ENCODE data around the gene GNG12.

Gene GNG12

DNA sequence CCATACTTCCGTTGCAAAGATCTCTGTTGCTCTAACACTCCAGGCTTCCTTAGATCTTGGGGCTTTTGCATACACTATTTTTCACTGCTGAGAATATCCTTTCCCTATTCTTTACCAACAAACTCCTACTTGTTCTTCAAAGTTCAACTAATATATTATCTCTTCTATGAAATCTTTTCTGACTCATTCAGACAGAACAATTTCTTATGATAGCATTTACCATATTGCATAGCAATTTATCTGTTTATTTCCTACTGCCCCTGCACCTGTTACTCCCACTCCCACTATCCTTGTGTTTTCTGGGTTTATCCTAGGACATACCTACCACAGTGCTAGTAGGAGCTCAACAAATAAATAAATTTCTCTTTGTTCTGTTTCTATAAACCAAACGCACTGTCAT lies 137.3 kb downstream of the GNG12 start:
- TF ChIP-seq ZFP3 (CRISPR knock-in tag; IDR thresholded peaks at IDR 0.05) = peak; percentile 92
- TF ChIP-seq, protein P1, sequence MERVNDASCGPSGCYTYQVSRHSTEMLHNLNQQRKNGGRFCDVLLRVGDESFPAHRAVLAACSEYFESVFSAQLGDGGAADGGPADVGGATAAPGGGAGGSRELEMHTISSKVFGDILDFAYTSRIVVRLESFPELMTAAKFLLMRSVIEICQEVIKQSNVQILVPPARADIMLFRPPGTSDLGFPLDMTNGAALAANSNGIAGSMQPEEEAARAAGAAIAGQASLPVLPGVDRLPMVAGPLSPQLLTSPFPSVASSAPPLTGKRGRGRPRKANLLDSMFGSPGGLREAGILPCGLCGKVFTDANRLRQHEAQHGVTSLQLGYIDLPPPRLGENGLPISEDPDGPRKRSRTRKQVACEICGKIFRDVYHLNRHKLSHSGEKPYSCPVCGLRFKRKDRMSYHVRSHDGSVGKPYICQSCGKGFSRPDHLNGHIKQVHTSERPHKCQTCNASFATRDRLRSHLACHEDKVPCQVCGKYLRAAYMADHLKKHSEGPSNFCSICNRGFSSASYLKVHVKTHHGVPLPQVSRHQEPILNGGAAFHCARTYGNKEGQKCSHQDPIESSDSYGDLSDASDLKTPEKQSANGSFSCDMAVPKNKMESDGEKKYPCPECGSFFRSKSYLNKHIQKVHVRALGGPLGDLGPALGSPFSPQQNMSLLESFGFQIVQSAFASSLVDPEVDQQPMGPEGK (CRISPR knock-in tag; IDR thresholded peaks at IDR 0.05; ENCODE audit: borderline replicate concordance) = no peak
- ATAC-seq = no peak

DNA sequence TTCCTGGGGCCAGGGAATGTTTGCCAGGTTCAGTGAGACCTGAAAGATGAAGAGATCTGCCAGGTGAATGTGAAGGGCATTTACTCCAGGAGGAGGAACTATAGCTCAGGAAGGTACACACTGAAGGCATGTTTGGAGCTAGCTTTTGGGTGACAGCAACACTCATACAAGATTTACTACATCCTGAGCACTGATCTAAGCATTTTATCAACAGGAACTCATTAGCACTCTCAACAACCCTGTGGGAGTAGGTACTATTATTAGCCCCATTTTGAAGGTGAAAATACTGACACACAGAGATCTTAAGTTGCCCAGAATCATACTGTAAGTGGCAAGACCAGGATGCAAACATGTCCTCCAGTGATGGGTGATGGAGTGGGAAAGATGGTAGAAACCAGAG lies 141.6 kb downstream of the GNG12 start:
- TF ChIP-seq, protein P2, sequence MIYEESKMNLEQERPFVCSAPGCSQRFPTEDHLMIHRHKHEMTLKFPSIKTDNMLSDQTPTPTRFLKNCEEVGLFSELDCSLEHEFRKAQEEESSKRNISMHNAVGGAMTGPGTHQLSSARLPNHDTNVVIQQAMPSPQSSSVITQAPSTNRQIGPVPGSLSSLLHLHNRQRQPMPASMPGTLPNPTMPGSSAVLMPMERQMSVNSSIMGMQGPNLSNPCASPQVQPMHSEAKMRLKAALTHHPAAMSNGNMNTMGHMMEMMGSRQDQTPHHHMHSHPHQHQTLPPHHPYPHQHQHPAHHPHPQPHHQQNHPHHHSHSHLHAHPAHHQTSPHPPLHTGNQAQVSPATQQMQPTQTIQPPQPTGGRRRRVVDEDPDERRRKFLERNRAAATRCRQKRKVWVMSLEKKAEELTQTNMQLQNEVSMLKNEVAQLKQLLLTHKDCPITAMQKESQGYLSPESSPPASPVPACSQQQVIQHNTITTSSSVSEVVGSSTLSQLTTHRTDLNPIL (CRISPR knock-in tag; IDR thresholded peaks at IDR 0.05; ENCODE audit: low read depth) = no peak
- TF ChIP-seq ISL1 (CRISPR knock-in tag; IDR thresholded peaks at IDR 0.05) (no peak), ZNF8 (CRISPR knock-in tag; IDR thresholded peaks at IDR 0.05) (no peak), ZNF70 (CRISPR knock-in tag; IDR thresholded peaks at IDR 0.05) (no peak), RARB (CRISPR knock-in tag; IDR thresholded peaks at IDR 0.05) (no peak), SNAI2 (CRISPR knock-in tag; IDR thresholded peaks at IDR 0.05) (no peak), ZC3H10 (CRISPR knock-in tag; IDR thresholded peaks at IDR 0.05) (no peak), ZFP3 (CRISPR knock-in tag; IDR thresholded peaks at IDR 0.05) (no peak), PPARA (CRISPR knock-in tag; IDR thresholded peaks at IDR 0.05; ENCODE audit: borderline replicate concordance) (no peak), TOX (CRISPR knock-in tag; IDR thresholded peaks at IDR 0.05; ENCODE audit: borderline replicate concordance) (no peak), ZFP30 (CRISPR knock-in tag; IDR thresholded peaks at IDR 0.05) (no peak), CSDC2 (CRISPR knock-in tag; IDR thresholded peaks at IDR 0.05) (no peak)
- TF ChIP-seq, protein P1 (CRISPR knock-in tag; IDR thresholded peaks at IDR 0.05; ENCODE audit: borderline replicate concordance) = no peak
- TF ChIP-seq, protein P3, sequence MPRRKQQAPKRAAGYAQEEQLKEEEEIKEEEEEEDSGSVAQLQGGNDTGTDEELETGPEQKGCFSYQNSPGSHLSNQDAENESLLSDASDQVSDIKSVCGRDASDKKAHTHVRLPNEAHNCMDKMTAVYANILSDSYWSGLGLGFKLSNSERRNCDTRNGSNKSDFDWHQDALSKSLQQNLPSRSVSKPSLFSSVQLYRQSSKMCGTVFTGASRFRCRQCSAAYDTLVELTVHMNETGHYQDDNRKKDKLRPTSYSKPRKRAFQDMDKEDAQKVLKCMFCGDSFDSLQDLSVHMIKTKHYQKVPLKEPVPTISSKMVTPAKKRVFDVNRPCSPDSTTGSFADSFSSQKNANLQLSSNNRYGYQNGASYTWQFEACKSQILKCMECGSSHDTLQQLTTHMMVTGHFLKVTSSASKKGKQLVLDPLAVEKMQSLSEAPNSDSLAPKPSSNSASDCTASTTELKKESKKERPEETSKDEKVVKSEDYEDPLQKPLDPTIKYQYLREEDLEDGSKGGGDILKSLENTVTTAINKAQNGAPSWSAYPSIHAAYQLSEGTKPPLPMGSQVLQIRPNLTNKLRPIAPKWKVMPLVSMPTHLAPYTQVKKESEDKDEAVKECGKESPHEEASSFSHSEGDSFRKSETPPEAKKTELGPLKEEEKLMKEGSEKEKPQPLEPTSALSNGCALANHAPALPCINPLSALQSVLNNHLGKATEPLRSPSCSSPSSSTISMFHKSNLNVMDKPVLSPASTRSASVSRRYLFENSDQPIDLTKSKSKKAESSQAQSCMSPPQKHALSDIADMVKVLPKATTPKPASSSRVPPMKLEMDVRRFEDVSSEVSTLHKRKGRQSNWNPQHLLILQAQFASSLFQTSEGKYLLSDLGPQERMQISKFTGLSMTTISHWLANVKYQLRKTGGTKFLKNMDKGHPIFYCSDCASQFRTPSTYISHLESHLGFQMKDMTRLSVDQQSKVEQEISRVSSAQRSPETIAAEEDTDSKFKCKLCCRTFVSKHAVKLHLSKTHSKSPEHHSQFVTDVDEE (CRISPR knock-in tag; IDR thresholded peaks at IDR 0.05) = no peak
- ATAC-seq = peak; percentile 6; the same call in 2 of the 3 replicates

DNA sequence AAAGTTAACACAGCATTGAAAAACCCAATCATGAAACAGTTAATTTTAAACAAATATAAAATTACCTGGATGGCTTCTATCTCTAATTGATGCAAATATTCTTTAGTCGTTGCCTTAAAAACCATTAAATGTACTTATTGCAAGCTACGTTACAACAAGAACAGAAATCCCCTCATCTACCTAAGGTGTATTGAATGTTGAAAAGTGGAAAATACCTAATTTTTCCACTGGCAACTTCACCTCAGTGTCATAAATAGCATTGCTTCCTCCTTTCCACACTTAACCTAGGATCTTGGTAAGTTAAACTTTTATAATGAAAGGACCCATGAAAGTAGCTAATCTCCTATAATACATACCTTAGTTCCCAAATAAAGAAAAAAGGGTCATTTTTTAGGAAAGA lies 142.9 kb downstream of the GNG12 start:
- ATAC-seq = no peak

DNA sequence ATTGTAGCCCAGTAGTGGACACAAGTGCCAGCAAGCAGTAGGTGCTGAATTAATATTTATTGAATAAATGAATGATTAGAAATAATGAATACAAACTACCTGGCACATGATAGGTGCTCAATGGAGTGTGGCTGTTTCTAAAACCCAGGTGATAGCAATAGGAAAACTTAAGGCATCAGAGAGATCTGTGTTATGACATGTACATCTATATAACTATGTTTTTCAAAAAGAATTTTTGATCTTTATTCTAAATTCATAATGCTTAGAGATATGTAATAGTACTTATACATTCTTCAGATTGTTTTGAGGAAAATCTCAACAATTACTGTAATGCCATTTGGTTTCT lies 143.3 kb downstream of the GNG12 start:
- no peak for ATAC-seq
- TF ChIP-seq BACH2 (CRISPR knock-in tag; IDR thresholded peaks at IDR 0.05; ENCODE audit: borderline replicate concordance) = no peak
- TF ChIP-seq, protein P2 (CRISPR knock-in tag; IDR thresholded peaks at IDR 0.05; ENCODE audit: low read depth) = no peak
- TF ChIP-seq OSR1 (CRISPR knock-in tag; IDR thresholded peaks at IDR 0.05) = no peak
- no peak for TF ChIP-seq ARNTL (CRISPR knock-in tag; IDR thresholded peaks at IDR 0.05; ENCODE audit: borderline replicate concordance, low read depth)
- TF ChIP-seq ZFP3 (CRISPR knock-in tag; IDR thresholded peaks at IDR 0.05) = no peak
- TF ChIP-seq RARB (CRISPR knock-in tag; IDR thresholded peaks at IDR 0.05) = no peak
- TF ChIP-seq TCF4 (CRISPR knock-in tag; IDR thresholded peaks at IDR 0.05; ENCODE audit: borderline replicate concordance) = no peak
- no peak for TF ChIP-seq TOX (CRISPR knock-in tag; IDR thresholded peaks at IDR 0.05; ENCODE audit: borderline replicate concordance)
- TF ChIP-seq, protein P1 (CRISPR knock-in tag; IDR thresholded peaks at IDR 0.05; ENCODE audit: borderline replicate concordance) = no peak
- TF ChIP-seq, protein P3 (CRISPR knock-in tag; IDR thresholded peaks at IDR 0.05) = no peak
- no peak for TF ChIP-seq CSDC2 (CRISPR knock-in tag; IDR thresholded peaks at IDR 0.05)
- TF ChIP-seq, protein P4, sequence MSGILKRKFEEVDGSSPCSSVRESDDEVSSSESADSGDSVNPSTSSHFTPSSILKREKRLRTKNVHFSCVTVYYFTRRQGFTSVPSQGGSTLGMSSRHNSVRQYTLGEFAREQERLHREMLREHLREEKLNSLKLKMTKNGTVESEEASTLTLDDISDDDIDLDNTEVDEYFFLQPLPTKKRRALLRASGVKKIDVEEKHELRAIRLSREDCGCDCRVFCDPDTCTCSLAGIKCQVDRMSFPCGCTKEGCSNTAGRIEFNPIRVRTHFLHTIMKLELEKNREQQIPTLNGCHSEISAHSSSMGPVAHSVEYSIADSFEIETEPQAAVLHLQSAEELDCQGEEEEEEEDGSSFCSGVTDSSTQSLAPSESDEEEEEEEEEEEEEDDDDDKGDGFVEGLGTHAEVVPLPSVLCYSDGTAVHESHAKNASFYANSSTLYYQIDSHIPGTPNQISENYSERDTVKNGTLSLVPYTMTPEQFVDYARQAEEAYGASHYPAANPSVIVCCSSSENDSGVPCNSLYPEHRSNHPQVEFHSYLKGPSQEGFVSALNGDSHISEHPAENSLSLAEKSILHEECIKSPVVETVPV (CRISPR knock-in tag; IDR thresholded peaks at IDR 0.05) = no peak
- no peak for TF ChIP-seq ZNF565 (CRISPR knock-in tag; conservative IDR thresholded peaks at IDR 0.05; ENCODE audit: low read depth)

More for the DNA sequence above, 142.9 kb downstream of the GNG12 start:
- TF ChIP-seq ZNF70 (CRISPR knock-in tag; IDR thresholded peaks at IDR 0.05) = no peak
